Esophagus squamous epithelium (tissue), 5 donors: ENCODE measurements around the gene CTNNA2. TPM values are rescaled to one million over a fixed set of nuclear protein-coding genes. Genes with fewer than 3 reads are reported as not detected.

Source experiments
- DNase-seq: peaks from one replicate; lab custom pipeline; 2025; lab: John Stamatoyannopoulos, UW
- H3K27ac ChIP-seq, 4 donors: fragments of 200-600 bp; sonication (generic); one replicate each; pipeline ENCODE4 v1.5.1; 2016 to 2019; ENCODE audit warnings: mild to moderate bottlenecking in 1 of 4
- H3K27me3 ChIP-seq, 4 donors: fragments of 200-600 bp; sonication (generic); 1 replicate in 3 of 4; 2 replicates in 1 of 4; pipeline versions ENCODE4 v1.5.1 to v1.6.0; 2017 to 2021; ENCODE audit warnings: antibody characterized with exemption in 1 of 4
- H3K36me3 ChIP-seq, 3 donors: fragments of 200-600 bp; sonication (generic); one replicate each; pipeline ENCODE4 v1.5.1; 2016 to 2019
- H3K4me1 ChIP-seq, 3 donors: fragments of 200-600 bp; sonication (generic); one replicate each; pipeline ENCODE4 v1.5.1; 2017 to 2019
- H3K4me3 ChIP-seq, 4 donors: fragments of 200-600 bp; sonication (generic); 1 replicate in 3 of 4; 2 replicates in 1 of 4; pipeline ENCODE4 v1.5.1; 2016 to 2019; ENCODE audit warnings: mild to moderate bottlenecking in 2 of 4, moderate library complexity in 1 of 4
- H3K9me3 ChIP-seq, 3 donors: fragments of 200-600 bp; sonication (generic); one replicate each; pipeline ENCODE4 v1.5.1; 2016 to 2019
- CTCF ChIP-seq, 6 experiments: fragments of 450-650 bp in 4 of 6; fragments of 200-600 bp in 2 of 6; sonication (generic) in 2 of 6; IDR thresholded peaks; one replicate each; pipeline ENCODE4 v1.5.1; 2016 to 2019; ENCODE audit warnings: antibody characterized with exemption in 6 of 6, mild to moderate bottlenecking in 4 of 6, moderate library complexity in 4 of 6
- POLR2A ChIP-seq, 4 donors: fragments of 450-650 bp; IDR thresholded peaks; one replicate each; pipeline ENCODE4 v1.6.1; 2017; ENCODE audit warnings: antibody characterized with exemption in 4 of 4, mild to moderate bottlenecking in 4 of 4, moderate library complexity in 3 of 4
- WGBS, 2 donors: methylation state at CpG; one replicate each; pipeline ENCODE4 v1.1.5; 2018; 5-methylcytosine and 5-hydroxymethylcytosine counted together
- intact Hi-C: fragments of 100-400 bp; cut with DNase I; formaldehyde crosslinking; loops from one replicate; pipeline ENCODE4 v1.15.0; 2022
- total RNA-seq, 4 donors: library from RNA; depleted of rRNA; stranded (reverse); fragments of >200 nt; gene quantifications; one replicate each; pipeline ENCODE4 v1.1.0, GENCODE V29; 2016
- donor health status: DM: yes; HTN: yes; CAD: no.

The CTNNA2 gene
- total RNA-seq, 4 donors from 2014 or later: not detected

- TF ChIP-seq POLR2A (IDR thresholded peaks at IDR 0.05) (no peak), CTCF (IDR thresholded peaks at IDR 0.05) (no peak)
- WGBS, 2 donors: 63 to 67% methylated on average over 4 of the region's 4 CpGs
- Histone ChIP-seq H3K27ac (no peak overlapping the region), H3K4me3 (no peak overlapping the region), H3K27me3 (no peaks in the 10 kb centered on the region), H3K4me1 (no peaks in the 10 kb centered on the region), H3K9me3 (no peaks in the 10 kb centered on the region), H3K36me3 (no peaks in the 10 kb centered on the region)
- no peak for DNase-seq
- intact Hi-C loops: no loop called here
Measured at GRCh38 chr2:79982445-79982844, 469.6 kb downstream of the CTNNA2 start.

- Histone ChIP-seq H3K4me1 (no peaks in the 10 kb centered on the region), H3K9me3 (no peaks in the 10 kb centered on the region), H3K27ac (no peak overlapping the region), H3K27me3 (no peaks in the 10 kb centered on the region), H3K4me3 (no peak overlapping the region), H3K36me3 (no peaks in the 10 kb centered on the region)
- intact Hi-C loops: no loop called here
- no peak for TF ChIP-seq POLR2A (IDR thresholded peaks at IDR 0.05)
- TF ChIP-seq CTCF (IDR thresholded peaks at IDR 0.05): no peak
- 69 to 78% methylated on average over 1 of the region's 1 CpG for WGBS, 2 donors
- DNase-seq: no peak
Measured at GRCh38 chr2:79984476-79984875, 471.6 kb downstream of the CTNNA2 start.

GRCh38 chr2:79985145-79985544 is 472.3 kb downstream of the CTNNA2 start:
- WGBS, 2 donors: 77 to 86% methylated on average over 3 of the region's 3 CpGs
- no peak for TF ChIP-seq POLR2A (IDR thresholded peaks at IDR 0.05)
- TF ChIP-seq CTCF (IDR thresholded peaks at IDR 0.05): no peak
- no peak overlapping the region for H3K4me3 ChIP-seq
- intact Hi-C loops: no loop called here
- H3K27ac ChIP-seq: no peak overlapping the region
- H3K4me1 ChIP-seq: no peaks in the 10 kb centered on the region
- DNase-seq: no peak
- H3K36me3 ChIP-seq: no peaks in the 10 kb centered on the region
- no peaks in the 10 kb centered on the region for H3K27me3 ChIP-seq
- H3K9me3 ChIP-seq: no peaks in the 10 kb centered on the region

- intact Hi-C loops: no loop called here
- Histone ChIP-seq H3K27me3 (no peaks in the 10 kb centered on the region), H3K36me3 (no peaks in the 10 kb centered on the region), H3K4me1 (no peaks in the 10 kb centered on the region), H3K9me3 (no peaks in the 10 kb centered on the region), H3K4me3 (no peak overlapping the region), H3K27ac (no peak overlapping the region)
- 53 to 69% methylated on average over 2 of the region's 2 CpGs for WGBS, 2 donors
- DNase-seq: no peak
- TF ChIP-seq POLR2A (IDR thresholded peaks at IDR 0.05): no peak
- no peak for TF ChIP-seq CTCF (IDR thresholded peaks at IDR 0.05)
Measured at GRCh38 chr2:79985571-79985970, 472.7 kb downstream of the CTNNA2 start.

GRCh38 chr2:79993144-79993543 is 480.3 kb downstream of the CTNNA2 start:
- TF ChIP-seq POLR2A (IDR thresholded peaks at IDR 0.05) (no peak), CTCF (IDR thresholded peaks at IDR 0.05) (no peak)
- 30 to 33% methylated on average over 3 of the region's 3 CpGs for WGBS, 2 donors
- Histone ChIP-seq H3K27ac (no peak overlapping the region), H3K9me3 (no peaks in the 10 kb centered on the region), H3K27me3 (no peaks in the 10 kb centered on the region), H3K4me1 (no peaks in the 10 kb centered on the region), H3K36me3 (no peaks in the 10 kb centered on the region), H3K4me3 (no peak overlapping the region)
- no peak for DNase-seq
- intact Hi-C loops: no loop called here
